GM21381 (cell line): Measurements from ENCODE around the gene RYR1.
"Not testable (repeated sequence)": the region's sequence is repeated elsewhere in the genome, so short reads cannot be mapped to it uniquely, and the experiment has no call there.

Experiments
- ATAC-seq: cut with Tn5 transposase; IDR thresholded peaks from one replicate; pipeline ENCODE4 v1.9.1; 2021; ENCODE audit warnings: mild to moderate bottlenecking, moderate library complexity; ENCODE audit not compliant: unreplicated experiment

RYR1 gene

DNA sequence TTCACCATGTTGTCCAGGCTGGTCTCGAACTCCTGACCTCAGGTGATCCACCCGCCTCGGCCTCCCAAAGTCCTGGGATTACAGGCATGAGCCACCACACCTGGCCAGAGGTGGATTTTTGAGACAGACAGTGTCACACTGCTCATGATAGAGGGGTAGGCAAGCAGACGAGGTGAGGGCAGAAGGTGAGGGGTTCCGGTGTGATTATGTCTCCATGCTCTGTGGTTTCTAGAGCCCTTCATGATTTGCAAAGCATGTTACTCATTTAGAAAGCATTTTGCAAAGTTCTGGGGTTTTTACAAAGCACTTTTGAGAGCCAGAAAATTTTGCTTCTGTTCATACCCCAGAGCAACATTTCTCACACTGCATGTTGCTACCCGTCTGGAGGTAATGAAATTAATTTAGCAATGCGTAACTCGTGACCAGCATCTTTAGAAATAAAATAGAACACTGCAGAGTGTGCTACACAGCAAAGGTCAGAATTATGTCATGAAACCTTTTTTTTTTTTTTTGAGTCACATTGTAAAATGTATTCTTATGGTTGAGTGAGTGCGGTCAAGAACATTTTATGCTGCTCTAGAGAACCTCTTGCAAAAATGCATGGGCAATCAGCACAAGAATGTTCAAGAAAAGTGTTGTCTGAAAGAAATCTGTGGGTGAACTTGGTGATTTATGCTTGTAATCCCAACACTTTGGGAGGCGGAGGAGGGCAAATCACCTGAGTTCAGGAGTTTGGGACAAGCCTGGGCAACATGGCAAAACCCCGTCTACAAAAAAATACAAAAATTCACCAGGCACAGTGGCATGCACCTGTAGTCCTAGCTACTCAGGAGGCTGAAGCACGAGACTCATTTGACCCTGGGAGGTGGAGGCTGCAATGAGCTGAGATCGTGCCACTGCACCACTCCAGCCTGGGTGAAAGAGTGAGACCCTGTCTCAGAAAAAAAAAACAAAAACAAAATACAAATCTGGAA lies 126.2 kb downstream of the RYR1 start:
- ATAC-seq: peak; percentile 72

DNA sequence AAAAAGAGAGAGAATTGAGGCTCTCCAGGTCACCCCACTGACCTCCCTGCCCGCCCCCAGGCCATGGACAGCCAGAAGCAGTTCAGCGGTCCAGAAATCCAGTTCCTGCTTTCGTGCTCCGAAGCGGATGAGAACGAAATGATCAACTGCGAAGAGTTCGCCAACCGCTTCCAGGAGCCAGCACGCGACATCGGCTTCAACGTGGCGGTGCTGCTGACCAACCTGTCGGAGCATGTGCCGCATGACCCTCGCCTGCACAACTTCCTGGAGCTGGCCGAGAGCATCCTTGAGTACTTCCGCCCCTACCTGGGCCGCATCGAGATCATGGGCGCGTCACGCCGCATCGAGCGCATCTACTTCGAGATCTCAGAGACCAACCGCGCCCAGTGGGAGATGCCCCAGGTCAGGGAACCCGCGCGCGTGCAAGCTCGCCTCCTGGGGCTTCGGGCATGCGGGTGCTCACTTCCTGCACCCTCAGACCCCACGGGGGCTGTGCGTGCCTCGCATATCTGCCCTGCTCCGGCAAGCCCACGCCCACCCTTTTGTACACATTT lies 127.6 kb downstream of the RYR1 start:
- ATAC-seq: no peak

DNA sequence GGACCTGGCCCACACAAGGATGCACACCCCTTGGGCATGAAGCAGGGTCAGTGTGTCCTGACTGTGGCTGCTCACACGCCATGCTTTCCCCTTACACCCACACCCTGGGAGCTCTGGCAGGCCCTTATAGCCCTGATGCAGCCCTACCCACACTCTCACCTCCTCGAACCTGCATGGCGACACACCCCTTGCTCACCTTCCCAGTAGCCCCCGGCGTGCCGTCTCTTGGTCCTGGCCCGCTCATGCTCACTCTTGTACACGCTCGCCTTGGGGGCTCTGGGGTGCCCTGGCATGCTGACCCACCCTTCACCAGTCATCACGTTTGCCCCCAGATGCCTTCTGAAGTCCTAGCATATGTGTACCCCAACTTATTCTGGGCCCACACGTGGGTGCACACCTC lies 128.2 kb downstream of the RYR1 start:
- no peak for ATAC-seq

DNA sequence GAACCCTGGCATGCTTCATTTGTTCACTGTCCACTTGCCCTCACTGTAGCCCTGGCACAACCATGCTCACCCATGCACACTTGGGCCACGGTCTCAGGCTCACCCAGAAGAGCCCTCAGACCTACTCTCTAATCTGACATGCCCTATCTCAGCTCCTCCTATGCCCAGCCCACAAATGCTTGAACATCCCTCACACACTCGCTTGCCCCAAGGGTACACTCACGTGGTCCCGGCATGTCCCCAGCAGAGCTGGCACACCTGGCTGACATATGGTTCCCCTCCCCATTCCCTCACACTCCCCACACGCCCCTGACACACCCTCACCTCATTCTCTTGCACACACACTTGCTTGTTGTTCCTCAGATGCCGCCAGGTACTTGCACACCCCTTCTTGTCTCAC lies 128.6 kb downstream of the RYR1 start:
- ATAC-seq: no peak

DNA sequence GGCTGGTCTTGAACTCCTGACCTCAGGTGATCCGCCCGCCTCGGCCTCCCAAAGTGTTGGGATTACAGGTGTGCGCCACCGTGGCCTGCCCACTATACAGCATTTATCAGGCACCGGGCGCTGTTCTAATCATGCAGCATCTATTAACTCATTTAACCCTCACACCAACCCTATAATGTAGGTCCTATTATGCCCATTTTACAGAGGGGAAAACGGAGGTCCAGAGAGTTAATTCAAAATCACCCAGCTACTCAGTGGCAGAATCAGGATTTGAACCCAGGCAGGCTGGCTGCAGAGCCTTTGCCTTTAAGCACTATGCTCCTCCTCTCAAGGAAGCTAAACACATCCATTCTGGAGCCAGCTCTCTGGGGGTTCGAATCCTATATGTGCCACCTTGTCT lies 130.0 kb downstream of the RYR1 start:
- ATAC-seq: no peak

DNA sequence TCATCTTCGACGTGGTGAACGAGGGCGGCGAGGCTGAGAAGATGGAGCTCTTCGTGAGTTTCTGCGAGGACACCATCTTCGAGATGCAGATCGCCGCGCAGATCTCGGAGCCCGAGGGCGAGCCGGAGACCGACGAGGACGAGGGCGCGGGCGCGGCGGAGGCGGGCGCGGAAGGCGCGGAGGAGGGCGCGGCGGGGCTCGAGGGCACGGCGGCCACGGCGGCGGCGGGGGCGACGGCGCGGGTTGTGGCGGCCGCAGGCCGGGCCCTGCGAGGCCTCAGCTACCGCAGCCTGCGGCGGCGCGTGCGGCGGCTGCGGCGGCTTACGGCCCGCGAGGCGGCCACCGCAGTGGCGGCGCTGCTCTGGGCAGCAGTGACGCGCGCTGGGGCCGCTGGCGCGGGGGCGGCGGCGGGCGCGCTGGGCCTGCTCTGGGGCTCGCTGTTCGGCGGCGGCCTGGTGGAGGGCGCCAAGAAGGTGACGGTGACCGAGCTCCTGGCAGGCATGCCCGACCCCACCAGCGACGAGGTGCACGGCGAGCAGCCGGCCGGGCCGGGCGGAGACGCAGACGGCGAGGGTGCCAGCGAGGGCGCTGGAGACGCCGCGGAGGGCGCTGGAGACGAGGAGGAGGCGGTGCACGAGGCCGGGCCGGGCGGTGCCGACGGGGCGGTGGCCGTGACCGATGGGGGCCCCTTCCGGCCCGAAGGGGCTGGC lies 131.6 kb downstream of the RYR1 start:
- ATAC-seq: no peak

DNA sequence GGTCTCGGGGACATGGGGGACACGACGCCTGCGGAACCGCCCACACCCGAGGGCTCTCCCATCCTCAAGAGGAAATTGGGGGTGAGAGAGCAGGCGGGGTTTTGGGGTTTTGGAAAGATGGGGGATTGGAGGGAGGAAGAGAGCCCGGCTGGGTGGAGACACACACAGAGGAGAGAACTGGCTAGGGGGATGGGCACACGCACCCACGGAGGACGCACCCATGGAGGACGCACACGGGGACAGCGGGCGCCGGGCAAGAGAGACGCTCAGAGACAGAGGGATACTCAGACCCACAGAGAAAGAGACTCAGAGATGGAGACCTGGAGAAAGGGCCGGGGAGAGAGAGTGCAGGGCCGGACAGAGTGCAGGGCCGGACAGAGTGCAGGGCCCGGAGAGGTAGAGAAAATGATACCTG lies 132.2 kb downstream of the RYR1 start:
- ATAC-seq: no peak

DNA sequence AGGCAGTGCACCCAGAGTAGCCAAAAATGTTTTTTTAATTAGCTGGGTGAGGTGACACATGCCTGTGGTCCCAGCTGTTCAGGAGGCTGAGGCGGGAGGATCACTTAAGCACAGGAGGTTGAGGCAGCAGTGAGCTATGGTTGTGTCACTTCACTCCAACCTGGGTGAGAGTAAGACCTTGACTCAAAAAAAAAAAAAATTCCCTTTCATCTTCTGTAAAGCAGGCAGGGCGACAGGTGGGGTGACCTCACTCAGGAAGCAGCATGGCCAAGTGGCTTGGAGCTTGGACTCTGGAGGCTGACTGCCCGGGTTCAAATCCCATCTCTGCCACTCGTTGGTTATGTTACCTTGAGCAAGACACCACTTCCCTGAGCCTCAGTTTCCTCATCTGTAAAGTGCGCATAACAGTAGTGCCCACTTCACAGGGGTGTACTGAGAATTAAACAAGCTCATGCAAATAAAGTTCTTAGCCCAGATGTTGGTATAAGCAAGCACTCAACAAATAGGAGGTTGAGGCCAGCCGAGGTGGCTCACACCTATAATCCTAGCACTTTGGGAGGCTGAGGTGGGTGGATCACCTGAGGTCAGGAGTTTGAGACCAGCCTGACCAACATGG lies 136.0 kb downstream of the RYR1 start:
- ATAC-seq: no peak

DNA sequence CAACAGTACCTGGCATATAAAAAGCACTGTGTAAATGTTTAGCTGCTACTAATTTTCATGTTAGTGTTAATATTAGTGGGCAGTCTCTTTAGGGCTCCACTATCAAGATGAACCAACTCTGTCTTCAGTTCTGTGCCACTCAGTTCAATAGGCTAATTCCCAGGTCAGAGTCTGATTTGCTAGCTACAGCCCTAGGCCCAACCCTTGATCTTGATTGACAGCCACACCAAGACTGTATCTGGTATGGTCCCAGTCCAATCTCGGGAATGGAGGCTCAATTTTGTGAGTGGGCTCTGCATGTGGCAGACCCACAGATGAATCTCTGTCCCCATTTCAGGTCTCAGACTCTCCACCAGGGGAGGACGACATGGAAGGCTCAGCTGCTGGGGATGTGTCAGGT lies 138.2 kb downstream of the RYR1 start:
- no peak for ATAC-seq

DNA sequence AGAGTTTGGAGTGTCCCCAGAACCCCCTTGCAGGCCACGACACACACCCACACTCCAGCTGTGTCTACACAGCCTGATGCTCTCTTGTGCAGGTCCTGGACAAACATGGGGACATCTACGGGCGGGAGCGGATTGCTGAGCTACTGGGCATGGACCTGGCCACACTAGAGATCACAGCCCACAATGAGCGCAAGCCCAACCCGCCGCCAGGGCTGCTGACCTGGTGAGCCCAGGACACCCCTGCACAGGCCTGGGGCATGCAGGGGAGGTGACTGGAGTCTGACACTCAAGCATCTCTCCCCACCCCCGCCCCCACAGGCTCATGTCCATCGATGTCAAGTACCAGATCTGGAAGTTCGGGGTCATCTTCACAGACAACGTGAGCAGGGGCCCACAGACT lies 144.3 kb downstream of the RYR1 start:
- no peak for ATAC-seq

DNA sequence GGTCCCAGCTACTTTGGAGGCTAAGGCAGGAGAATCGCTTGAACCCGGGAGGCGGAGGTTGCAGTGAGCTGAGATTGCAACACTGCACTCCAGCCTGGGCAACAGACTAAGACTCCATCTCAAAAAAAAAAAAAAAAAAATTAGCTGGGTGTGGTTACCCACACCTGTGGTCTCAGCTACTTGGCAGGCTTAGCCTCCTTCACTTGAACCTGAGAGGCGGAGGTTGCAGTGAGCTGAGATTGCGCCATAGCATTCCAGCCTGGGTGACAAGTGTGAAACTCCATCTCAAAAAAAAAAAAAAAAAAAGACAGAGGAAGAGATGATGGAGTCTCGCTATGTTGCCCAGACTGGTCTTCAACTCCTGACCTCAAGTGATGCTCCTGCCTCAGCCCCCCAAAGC lies 145.8 kb downstream of the RYR1 start:
- not testable (repeated sequence) for ATAC-seq

DNA sequence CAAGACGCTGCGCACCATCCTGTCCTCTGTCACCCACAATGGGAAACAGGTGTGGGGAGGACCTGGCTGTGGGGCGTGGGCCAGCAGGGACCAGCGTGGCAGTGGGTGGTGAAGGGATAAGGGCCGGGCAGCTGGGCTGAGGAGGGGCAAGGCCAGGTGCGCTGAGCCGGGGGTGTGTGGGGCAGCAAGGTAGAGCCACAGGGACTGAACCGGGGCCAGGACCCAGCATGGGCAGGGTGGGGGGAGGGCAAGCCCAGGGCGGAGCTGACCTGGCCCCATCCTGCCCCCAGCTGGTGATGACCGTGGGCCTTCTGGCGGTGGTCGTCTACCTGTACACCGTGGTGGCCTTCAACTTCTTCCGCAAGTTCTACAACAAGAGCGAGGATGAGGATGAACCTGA lies 146.6 kb downstream of the RYR1 start:
- no peak for ATAC-seq

DNA sequence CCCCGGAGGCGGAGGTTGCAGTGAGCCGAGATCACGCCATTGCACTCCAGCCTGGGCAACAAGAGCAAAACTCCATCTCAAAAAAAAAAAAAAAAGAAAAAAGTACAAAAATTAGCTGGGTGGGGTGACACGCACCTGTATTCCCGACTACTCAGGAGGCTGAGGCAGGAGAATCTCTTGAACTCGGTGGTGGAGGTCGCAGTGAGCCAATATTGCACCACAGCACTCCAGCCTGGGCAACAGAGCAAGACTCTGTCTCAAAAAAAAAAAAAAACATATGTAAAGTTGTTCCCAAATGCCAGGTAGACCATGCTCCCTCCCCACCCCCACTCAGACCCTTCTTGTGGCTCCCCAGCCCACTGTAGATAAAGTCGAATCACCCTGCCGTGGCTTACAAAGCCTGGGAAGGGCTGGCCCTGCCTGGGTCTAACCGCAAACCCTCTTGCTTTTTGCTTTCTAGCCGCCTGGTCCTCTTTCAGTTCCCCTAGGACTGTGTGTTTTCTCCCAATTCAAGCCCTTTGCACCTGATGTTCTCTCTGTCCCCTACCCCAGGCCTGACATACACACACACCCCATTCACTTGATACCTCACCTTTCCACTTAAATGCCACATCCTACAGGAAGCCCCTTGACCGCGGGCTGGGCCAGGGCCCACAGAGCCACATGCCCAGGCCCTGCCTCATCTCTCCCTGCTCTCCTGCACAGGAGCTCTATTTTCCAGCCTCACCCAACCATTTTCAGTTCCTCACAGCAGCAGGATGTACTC lies 149.9 kb downstream of the RYR1 start:
- no peak for ATAC-seq

DNA sequence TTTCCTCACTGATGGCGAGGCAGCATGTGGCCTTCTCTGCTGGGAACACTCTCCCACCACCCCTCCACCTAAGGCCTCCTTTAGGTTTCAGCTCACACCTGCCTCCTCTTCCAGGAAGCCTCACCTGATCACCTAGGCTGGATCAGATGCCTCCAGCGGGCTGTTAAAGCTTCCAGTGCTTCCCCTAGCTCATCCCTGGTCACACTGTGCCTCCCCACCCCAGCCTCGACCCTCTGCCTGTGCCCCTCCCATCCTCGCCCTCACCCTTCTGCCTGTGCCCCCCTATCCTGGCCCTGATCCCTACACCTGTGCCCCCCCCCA lies 150.5 kb downstream of the RYR1 start:
- ATAC-seq: no peak

DNA sequence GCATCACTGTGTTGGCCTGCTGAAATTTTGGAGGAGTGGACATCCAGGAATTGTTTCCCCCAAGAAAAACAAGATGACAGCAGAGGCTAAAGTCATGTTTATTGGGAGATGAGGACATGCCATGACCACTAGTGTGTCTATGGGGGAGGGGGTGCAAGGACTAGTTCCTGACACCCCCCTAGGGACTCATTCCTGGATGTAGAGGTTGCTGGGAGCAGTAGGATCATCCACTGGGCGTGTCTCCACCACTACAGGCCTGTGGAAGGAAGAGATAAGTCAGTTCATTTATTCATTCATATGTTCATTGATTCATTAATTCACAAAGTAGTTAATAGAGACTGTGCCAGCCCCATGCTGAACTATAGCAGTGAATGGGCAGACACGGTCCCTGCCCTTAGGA lies 154.1 kb downstream of the RYR1 start:
- ATAC-seq: no peak

DNA sequence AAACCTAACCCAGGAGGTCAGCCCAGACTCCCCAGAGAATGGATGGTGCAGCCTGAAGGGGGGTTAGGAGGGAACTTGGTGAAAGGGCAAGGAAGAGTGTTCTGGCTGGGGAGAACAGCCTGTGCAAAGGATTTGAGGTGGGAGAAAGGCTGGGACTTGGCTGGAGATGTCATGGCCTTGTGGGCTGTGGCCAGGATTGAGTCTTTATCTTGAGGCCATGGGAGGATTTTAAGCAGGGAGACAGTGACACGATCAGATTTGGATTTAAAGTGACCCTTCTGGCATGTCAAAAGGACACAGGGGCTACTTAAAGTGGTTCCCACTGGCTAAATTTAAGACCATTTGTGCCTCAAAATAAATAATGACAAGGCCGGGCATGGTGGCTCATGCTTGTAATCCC lies 154.6 kb downstream of the RYR1 start:
- ATAC-seq: no peak

DNA sequence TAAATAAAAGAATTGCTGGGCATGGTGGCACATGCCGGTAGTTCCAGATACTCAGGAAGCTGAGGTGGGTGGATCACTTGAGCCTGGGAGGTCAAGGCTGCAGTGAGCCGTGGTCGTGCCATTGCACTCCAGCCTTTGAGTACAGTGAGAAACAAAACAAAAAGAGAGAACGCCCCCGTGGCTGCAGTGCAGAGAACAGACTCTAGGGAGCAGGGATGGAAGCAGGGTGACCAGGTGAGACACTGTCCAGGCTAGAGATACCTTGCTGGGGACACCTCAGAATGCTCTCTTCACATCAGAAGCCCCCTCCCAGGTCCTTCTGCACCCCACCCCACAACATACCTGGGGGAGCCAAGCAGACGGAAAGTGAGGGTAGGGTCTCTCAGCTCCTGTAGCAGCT lies 159.4 kb downstream of the RYR1 start:
- no peak for ATAC-seq

DNA sequence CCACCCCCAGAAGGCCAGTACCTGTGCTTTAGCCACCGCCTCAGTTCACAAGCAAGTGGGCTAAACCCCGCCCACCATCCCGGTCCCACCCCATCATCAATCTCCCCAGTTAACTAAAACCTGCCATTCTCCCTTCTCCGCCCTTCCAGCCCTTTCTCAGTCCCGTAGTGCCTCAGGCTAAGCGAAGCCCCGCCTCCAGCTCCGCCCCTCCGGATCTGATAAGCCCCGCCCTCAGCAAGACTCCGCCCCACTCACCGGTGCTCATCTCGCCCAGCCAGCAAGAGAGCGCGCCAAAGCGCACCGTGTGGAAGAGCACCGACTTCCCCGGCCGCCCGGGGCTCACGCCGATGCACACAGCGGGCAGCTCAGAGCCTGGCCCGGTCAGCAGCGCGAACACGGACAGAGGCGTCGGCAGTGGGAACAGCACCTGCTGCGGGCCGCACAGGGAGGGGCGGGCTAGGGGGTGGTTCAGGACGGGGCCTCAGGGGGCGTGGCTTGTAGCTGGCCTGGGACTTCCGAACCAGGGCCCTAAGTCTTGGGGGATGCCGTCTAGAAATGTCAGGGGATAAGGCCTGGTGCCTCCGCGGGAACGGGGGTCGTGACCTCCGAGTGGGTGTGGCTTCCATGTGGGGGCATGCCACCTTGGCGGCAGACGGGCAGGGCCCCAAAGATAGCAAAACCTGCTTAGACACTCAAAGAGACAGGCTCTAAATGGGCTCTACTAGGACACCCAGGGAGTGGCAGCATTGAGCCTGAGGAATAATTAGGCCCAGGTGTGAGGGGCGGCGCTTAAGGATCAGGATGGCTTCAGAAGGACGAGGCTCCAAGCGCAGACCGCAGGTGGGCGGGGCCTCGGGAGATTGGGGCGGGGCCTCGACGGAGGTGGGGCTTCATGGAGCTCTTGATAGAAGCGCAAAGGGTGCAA lies 162.8 kb downstream of the RYR1 start:
- ATAC-seq: no peak

DNA sequence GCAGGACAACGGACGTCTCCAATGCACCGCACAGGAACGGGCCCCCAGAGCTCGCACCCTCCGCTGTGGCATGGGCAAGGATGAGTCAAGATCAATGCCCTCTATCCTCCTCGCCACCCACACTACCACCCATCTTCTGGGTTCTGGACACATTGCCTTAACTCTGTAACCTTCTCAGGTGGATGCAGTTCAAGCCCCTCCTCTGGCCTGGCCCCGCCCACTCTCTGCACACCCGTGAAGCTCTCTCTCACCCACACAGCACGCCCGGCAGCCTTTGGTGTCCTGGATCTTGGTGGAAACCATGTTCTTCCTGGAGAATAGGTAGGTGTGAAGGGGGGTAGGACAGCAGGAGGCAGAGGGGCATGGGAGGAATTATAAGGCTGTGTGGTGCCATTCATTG lies 163.6 kb downstream of the RYR1 start:
- ATAC-seq: no peak

DNA sequence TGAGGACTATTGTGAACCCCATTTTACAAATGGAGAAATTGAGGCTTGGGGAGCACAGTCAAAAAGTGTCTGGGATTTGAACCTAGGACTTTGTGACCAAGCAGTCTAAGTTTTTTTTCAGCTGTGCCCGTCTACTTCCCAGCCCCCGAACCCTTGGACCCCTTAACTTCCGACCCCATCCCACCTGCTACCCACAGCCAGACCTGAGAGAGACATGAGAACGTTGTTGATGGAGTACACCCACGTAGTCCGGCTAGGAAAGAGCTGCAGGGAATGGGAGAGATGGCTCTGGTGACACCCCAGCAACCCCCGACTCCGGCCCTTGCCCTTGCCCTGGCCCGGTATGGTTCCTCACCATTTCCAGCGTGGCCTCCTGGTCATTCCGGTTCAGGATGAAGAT lies 166.2 kb downstream of the RYR1 start:
- no peak for ATAC-seq
